ENCODE data around the gene IFT81. TPM values are rescaled to one million over a fixed set of nuclear protein-coding genes. Genes with fewer than 3 reads are reported as not detected.

IFT81 gene
- total RNA-seq, 1 donor from 2014 or later = 18.7 TPM

- Mint-ChIP-seq H3K36me3 (ENCODE audit: low read depth, unreplicated experiment) (no peaks in the 10 kb centered on the region), H3K9me3 (ENCODE audit: unreplicated experiment) (no peaks in the 10 kb centered on the region), H3K27me3 (ENCODE audit: unreplicated experiment) (peaks cover 2% of the 10 kb centered on the region), H3K4me3 (ENCODE audit: unreplicated experiment) (no peak overlapping the region), H3K27ac (ENCODE audit: unreplicated experiment) (no peak overlapping the region), H3K4me1 (ENCODE audit: unreplicated experiment) (peaks cover 15% of the 10 kb centered on the region)
- TF ChIP-seq, protein P1, sequence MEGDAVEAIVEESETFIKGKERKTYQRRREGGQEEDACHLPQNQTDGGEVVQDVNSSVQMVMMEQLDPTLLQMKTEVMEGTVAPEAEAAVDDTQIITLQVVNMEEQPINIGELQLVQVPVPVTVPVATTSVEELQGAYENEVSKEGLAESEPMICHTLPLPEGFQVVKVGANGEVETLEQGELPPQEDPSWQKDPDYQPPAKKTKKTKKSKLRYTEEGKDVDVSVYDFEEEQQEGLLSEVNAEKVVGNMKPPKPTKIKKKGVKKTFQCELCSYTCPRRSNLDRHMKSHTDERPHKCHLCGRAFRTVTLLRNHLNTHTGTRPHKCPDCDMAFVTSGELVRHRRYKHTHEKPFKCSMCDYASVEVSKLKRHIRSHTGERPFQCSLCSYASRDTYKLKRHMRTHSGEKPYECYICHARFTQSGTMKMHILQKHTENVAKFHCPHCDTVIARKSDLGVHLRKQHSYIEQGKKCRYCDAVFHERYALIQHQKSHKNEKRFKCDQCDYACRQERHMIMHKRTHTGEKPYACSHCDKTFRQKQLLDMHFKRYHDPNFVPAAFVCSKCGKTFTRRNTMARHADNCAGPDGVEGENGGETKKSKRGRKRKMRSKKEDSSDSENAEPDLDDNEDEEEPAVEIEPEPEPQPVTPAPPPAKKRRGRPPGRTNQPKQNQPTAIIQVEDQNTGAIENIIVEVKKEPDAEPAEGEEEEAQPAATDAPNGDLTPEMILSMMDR (IDR thresholded peaks at IDR 0.05; ENCODE audit: unreplicated experiment) = no peak
- no peak for DNase-seq (ENCODE audit: low spot score)
These were observed 19.7 kb upstream of the IFT81 start for GRCh38 chr12:110104188-110105094.

DNA sequence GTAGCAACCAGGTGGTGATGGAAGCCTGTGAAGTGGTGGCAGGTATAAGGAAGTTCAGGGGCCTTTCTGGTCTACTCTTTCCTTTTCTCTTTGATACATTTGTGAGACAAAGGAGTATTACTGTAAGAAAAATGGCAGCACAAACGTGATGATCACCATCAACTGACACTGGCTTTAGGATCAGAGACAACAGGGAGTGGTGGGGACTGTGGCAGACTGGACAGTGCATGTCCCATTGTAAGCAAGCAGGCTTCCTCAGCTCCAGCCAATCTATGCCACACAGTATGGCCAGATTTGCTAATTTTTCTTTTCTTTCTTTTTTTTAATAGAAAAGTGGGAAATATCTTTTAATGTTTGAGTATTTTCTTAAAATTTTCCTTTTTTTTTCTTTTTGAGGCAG, 19.0 kb upstream of the IFT81 start:
- DNase-seq (ENCODE audit: low spot score) = no peak
- Mint-ChIP-seq H3K9me3 (ENCODE audit: unreplicated experiment) (no peaks in the 10 kb centered on the region), H3K4me3 (ENCODE audit: unreplicated experiment) (no peak overlapping the region), H3K27me3 (ENCODE audit: unreplicated experiment) (peaks cover 2% of the 10 kb centered on the region), H3K4me1 (ENCODE audit: unreplicated experiment) (peaks cover 16% of the 10 kb centered on the region), H3K27ac (ENCODE audit: unreplicated experiment) (no peak overlapping the region), H3K36me3 (ENCODE audit: low read depth, unreplicated experiment) (no peaks in the 10 kb centered on the region)
- TF ChIP-seq, protein P1 (IDR thresholded peaks at IDR 0.05; ENCODE audit: unreplicated experiment) = no peak

DNA sequence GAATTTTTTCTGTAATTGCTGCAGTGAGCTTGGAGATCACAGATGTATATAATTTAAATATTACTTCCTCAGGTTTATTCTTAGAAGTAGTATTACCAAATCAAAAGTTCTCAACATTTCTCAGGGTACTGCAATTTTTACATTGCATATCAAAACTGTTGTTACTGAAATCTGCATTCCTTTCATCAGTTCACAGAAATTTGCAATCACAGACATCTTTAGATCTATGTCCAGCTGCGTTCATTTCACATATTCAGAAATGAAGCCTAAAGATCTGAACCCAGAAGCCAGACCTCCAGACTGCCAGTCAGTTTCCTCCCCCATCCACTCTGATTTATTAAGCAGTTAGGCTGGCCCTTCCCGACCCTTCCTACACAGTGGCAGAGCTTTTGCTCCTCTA, 18.2 kb upstream of the IFT81 start:
- no peaks in the 10 kb centered on the region for H3K36me3 Mint-ChIP-seq (ENCODE audit: low read depth, unreplicated experiment)
- no peak for DNase-seq (ENCODE audit: low spot score)
- no peaks in the 10 kb centered on the region for H3K9me3 Mint-ChIP-seq (ENCODE audit: unreplicated experiment)
- H3K27me3 Mint-ChIP-seq (ENCODE audit: unreplicated experiment) = peaks cover 2% of the 10 kb centered on the region
- H3K4me1 Mint-ChIP-seq (ENCODE audit: unreplicated experiment) = peaks cover 16% of the 10 kb centered on the region
- H3K4me3 Mint-ChIP-seq (ENCODE audit: unreplicated experiment) = no peak overlapping the region
- H3K27ac Mint-ChIP-seq (ENCODE audit: unreplicated experiment) = no peak overlapping the region
- TF ChIP-seq, protein P1 (IDR thresholded peaks at IDR 0.05; ENCODE audit: unreplicated experiment) = no peak

GRCh38 chr12:110107369-110108281, 16.5 kb upstream of the IFT81 start:
- Mint-ChIP-seq H3K27me3 (ENCODE audit: unreplicated experiment) (peaks cover 2% of the 10 kb centered on the region), H3K4me1 (ENCODE audit: unreplicated experiment) (peaks cover 16% of the 10 kb centered on the region), H3K36me3 (ENCODE audit: low read depth, unreplicated experiment) (peaks cover 4% of the 10 kb centered on the region), H3K9me3 (ENCODE audit: unreplicated experiment) (no peaks in the 10 kb centered on the region), H3K4me3 (ENCODE audit: unreplicated experiment) (no peak overlapping the region), H3K27ac (ENCODE audit: unreplicated experiment) (no peak overlapping the region)
- DNase-seq (ENCODE audit: low spot score) = no peak
- TF ChIP-seq, protein P1 (IDR thresholded peaks at IDR 0.05; ENCODE audit: unreplicated experiment) = no peak
